Stimulated activated CD8-positive, alpha-beta memory T cell treated with anti-CD3 and anti-CD28 coated beads, Interleukin-4, amount 100 ng/mL, for 4 hours (primary cell): ENCODE results near the gene CPED1.

Source experiments
- DNase-seq, 2 donors: peaks; one replicate each; pipeline ENCODE4 v3.0.0-alpha.2; 2020; ENCODE audit warnings: low read depth in 2 of 2, low spot score in 1 of 2

The CPED1 gene

GRCh38 chr7:120988591-120989256 is at the start of gene CPED1:
Gene CPED1, plus strand, starts transcription at chr7:120988711. Its CDS starts 911 bp downstream, at chr7:120989622.
- DNase-seq: no peak

- DNase-seq: no peak
Observed at GRCh38 chr7:120939345-120939744, 49.2 kb upstream of the CPED1 start.

DNA sequence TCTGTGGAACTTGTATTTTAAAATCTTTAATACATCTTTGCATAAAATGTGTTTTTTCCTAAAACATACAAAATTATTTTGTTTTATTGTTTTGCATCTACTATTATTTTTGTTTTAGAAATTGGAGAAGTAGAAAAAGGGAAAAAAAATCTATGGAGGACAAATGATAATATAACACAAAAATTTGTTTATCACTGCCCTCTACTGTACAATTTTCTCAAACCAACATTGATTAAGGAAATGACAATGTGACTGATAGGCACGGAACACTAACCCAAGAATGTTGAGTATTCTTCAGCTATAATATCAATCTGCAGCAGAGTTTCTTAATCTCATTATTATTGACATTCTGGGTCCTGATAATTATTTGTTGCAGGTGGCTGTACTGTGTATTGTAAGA is 47.4 kb upstream of the CPED1 start:
- no peak for DNase-seq

DNA sequence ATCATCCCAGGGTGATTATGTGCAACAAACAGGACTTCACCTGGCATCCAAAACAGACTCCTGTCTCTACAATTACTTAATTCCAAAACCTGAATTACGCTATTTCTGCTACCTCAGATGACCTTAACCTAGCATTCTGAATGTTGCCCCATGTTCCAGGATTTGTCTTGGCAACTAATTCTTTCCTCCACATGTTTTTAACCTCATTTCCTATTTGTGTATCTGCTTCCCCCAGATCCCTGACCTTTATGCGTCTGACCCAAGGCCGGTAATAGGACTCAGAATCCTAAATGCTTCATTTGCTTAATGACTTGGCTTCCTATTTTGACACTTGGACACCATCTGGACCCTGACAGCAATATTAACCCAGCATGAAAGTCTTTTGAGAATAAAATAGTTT is 46.7 kb upstream of the CPED1 start:
- DNase-seq: no peak

- no peak for DNase-seq
Observed at GRCh38 chr7:120942861-120943260, 45.6 kb upstream of the CPED1 start.

DNA sequence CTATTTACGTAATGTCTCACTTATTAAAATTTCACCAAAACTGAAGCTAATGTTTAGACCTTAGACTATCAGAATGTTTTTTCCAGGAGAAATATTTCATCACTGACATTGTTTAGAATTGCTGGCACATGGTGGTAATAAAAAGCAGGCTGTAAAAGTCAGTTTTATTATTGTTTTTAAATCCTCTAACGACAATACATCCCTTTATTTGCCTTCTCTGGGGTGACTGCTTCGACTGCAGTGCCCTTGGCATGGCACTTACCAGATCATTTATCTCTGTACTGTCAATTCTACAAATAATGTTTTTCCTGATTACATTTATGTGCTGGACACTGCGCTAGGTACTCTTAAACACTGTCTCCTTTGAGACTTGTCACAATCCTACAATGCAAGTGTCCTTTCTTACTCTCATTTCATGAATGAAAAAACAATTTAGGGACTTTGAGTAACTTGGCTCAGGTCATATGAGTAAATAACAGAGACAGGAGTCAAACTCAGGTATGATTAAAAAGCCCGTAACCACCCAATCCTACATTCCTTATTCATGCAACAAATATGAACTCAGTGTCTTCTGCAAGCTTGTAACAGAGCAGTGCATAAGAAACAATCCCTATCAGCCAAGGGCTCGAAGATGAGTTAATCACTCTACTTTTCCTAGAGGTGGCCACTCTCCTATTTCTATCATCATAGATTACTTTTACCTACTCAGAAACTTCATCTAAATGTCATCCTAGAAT is 43.5 kb upstream of the CPED1 start:
- no peak for DNase-seq

GRCh38 chr7:120947980-120948379 is 40.5 kb upstream of the CPED1 start:
- no peak for DNase-seq

DNA sequence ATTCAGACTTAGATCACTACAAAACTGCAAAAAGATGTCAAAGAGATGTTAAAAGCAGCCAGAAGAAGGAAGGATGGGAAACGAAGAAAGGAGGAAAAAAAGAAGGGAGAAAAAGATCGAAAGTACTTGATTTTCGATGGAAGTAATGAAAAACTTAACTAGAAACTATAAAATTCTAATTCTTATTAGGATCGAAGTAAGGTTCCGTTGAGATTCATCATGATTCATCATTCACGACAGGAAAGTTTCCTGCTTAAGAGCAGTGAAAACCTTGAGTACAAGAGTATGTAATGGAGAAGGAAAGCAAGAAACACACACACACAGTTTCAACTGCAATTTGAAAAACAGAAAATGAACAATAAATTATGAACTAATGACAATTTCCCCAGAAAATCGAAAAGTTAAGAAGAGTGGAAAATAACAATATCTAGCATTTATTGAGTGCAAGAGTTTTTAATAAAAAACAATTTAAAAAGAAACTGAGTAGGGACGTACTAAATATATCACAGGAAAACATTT is 39.1 kb upstream of the CPED1 start:
- DNase-seq: no peak

DNA sequence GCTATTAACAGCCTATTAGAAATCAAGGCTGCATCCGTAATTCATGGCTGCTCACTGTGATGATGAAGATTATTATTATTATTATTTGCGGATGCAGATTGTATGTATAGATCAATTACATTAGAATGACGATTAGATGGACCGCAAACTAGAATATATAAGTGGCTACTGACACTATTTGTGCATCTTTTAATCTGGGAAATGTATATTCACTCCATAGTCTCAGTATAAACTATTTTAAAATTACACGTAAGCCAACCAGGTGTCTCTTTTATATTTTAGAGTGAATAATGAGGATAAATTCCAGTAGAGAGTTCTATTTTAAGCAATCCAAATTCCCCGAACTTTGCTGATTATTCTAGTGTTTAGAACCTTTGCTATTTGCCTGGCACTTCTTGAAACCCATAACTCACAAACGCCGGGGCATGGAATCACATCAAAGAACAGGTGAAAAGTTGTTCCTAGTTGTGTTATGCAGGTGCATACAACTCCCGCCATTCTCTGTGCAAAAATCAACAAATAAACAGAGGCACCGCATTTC is 38.4 kb upstream of the CPED1 start:
- DNase-seq: no peak

DNA sequence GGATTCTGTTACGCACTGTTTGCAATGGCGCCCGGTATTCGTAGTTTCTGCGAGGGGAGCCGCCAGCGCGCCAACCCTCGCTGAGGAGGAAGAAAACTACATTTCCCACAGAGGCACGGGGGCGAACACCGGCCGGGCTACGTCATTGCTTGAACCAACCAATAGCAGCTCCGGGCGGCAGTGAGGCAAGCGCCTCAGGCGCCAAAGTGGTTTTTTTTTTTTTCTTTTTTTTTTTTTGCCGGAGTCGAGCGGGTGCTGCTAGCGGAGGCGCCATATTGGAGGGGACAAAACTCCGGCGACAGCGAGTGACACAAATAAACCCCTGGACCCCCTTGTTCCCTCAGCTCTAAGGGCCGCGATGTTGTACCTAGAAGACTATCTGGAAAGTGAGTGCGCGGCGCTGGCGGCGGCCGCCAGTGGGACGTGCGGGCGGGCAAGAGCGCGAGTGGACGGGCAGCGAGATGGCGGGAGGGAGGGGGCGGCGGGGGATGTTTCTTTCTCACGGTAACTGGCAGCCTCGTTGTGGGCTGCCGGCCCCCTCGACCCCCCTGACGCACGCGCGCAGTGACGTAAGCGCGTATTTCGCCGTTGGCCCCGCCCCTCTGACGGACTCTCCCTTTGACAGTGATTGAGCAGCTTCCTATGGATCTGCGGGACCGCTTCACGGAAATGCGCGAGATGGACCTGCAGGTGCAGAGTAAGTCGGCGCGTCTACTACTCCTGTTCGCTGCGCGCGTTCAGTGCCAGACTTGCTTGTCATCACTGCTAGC is 37.8 kb upstream of the CPED1 start, which contains the start of gene ING3:
ING3 (plus strand) TSS at position 239 of the 770 bp plus-strand sequence; CDS start at position 359, 120 bp downstream.
- DNase-seq: peak; percentile 94 to 97

DNA sequence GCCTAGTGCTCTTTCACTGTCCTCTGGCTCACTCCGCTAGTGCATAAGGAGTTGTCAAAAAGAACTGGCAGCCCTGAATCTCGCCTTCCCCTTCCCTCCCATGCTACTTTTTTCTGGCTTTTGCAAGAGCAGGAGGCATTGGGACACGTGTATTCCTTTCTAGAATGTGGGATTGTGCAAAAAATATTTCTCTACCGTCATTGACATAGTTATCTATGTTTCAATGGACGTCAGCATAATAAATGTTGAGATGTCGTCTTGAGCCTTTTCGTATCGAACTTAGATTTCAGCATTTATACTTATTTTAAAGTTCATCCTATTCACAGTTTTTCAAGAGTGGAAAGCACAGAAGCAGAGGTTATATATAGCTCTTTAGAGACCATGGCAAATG is 37.2 kb upstream of the CPED1 start:
- DNase-seq: no peak

GRCh38 chr7:120951826-120952225 is 36.7 kb upstream of the CPED1 start:
- no peak for DNase-seq

DNA sequence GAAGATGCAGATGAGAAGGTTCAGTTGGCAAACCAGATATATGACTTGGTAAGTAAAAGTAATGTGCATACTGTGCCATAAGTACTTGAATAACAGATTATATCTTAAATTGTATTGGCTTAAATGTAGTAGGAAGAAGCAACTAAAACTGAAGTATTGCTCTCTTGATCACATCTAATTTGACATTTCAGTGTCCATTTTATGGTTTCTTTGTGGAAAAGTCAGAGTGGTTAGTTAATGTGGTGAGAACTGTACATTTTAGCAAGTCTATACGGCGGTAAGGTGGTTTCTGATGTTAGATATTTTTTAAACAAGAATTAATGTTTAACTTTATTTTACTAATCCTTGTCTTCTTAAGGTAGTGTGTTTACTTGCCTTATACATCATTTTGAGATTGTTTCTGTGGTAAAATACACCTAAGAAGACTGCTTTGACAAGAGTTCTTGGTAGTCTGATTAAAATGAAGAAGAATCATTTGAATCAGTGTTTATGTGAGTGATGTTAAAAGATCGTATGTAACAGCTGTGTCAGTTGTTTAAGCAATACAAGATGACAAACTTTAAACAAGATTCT is 32.8 kb upstream of the CPED1 start:
- no peak for DNase-seq

DNA sequence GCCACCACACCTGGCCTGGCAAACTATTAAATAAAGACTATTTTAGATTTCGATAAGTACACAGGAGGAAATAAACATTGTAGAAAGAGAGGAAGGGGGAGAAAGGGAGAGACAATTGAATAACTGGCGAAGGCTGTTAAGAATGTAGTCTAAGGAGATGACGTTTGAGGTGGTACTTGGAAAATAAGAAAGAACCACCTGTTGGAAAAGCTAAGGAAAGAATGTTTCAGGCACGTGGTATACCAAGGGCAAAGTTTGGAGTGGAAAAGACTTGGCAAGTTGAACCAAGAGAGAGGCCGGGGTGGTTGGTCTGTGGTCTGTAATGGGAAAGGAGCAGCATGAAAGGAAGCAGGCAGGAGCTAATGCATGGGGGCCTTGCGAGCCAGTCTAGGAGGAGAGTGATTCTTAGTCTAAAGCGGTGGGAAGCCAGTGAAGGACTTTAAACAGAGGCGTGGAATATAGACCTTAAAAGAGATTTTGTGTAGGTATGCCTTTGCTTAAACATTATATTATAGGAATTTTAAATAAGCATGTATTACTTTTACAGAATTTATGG is 28.5 kb upstream of the CPED1 start:
- no peak for DNase-seq

- no peak for DNase-seq
Observed at GRCh38 chr7:120960714-120961113, 27.8 kb upstream of the CPED1 start.

DNA sequence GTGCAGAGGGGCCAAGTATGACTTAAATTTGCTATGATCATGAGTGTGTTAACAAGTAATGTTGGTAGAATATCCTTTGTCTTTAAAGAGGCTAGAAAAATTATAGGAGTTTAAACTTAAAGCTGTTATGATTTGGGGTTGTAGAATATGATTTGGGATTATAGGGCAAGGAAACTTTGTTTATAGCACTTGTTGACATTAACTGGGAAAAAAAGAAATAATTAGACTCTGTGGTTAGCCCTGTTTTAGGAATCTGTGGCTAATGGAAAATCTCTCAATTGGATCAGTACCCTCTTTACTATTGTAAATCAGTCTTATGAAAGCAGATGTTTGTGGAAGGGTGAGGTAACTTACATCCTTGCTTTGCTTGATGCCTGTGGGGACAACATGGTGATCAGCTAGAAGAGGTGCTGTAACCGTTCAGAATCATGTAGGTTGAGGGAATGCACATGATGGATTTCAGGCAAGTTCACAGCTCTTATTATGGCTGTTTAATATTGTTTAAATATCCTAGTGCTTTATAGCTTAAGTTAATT is 26.8 kb upstream of the CPED1 start:
- no peak for DNase-seq

DNA sequence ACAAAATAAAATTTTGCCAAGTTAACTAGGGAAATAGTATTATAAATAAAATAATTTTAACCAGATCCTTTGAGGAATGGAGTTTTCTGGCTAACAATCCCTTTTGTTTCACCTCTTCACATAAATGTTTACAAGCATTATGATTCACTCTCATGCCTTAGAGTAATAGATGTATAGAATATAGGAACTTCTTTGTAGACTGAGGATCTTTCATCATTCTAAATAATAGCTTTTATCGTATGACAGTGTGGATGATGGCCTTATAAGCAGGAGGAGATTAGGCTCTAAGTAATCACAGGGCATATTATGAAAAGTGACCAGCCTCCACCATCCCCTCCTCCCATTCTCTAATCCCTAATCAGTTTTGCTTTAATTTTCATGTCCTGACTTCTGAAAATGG is 24.4 kb upstream of the CPED1 start:
- DNase-seq: no peak

- DNase-seq: no peak
Observed at GRCh38 chr7:120966961-120967360, 21.6 kb upstream of the CPED1 start.

DNA sequence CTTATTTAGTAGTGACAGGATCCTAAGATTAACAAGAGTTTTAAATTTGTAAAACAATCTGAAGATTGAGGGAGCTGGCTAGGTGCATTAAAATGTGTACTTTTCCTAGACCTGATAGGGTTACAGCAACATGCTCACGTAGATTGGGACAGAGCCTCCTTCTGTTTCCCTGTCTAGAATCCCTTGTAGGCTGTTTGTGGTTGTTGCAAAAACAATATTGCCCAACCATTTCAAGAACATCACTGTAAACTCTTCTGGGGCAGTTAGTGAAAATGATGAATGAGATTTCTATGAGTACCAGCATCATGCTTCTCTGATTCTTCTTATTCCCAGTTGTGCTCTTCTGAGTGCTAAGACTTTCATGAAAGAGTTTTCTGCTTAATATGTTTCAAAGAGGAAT is 14.7 kb upstream of the CPED1 start:
- no peak for DNase-seq

- DNase-seq: no peak
Observed at GRCh38 chr7:120979765-120980499, 8.6 kb upstream of the CPED1 start.
